Colonic mucosa (tissue), 4 donors: ENCODE measurements around the gene DNMT1. TPM values are rescaled to one million over a fixed set of nuclear protein-coding genes. Genes with fewer than 3 reads are reported as not detected.
"Not testable (repeated sequence)": the region's sequence is repeated elsewhere in the genome, so short reads cannot be mapped to it uniquely, and the experiment has no call there.

ENCODE experiments used
- DNase-seq: peaks from one replicate; pipeline ENCODE4 v3.0.0-alpha.2; 2020
- H3K27ac ChIP-seq: fragments of 200-600 bp; one replicate; pipeline ENCODE4 v1.8.0; 2021
- H3K27me3 ChIP-seq: fragments of 200-600 bp; one replicate; pipeline ENCODE4 v1.8.0; 2021
- H3K36me3 ChIP-seq: fragments of 200-600 bp; one replicate; pipeline ENCODE4 v1.8.0; 2021
- H3K4me1 ChIP-seq: fragments of 200-600 bp; one replicate; pipeline ENCODE4 v1.8.0; 2021; ENCODE audit warnings: mild to moderate bottlenecking
- H3K4me3 ChIP-seq: fragments of 200-600 bp; one replicate; pipeline ENCODE4 v1.8.0; 2021
- H3K9ac ChIP-seq, 2 donors: one replicate each; pipeline ENCODE4 v1.7.0; 2013; ENCODE audit warnings: control low read depth in 2 of 2, low read depth in 2 of 2, low read length in 2 of 2
- H3K9me3 ChIP-seq: fragments of 200-600 bp; one replicate; pipeline ENCODE4 v1.8.0; 2021
- intact Hi-C: fragments of 100-400 bp; cut with DNase I; formaldehyde crosslinking; loops from one replicate; pipeline ENCODE4 v1.14.1; 2022
- total RNA-seq, 2 donors: library from RNA; stranded (reverse); fragmentation: NEBNext Ultra II Directional in 1 of 2; extraction: Animal tissue kit (Norgen Biotek cat#: 25700) in 1 of 2; gene quantifications; one replicate each; pipeline ENCODE4 v1.2.1, GENCODE V29; 2021
- TF ChIP-seq, protein P1 (sequence below): fragments of 200-600 bp; IDR thresholded peaks from one replicate; pipeline ENCODE4 v1.8.0; 2022; ENCODE audit warnings: antibody characterized with exemption, mild to moderate bottlenecking
- donor health status: healthy.
- donor health status: DM: no; HTN: no; CAD: no.
- donor health status: DM: no; HTN: no; CAD: no.

The DNMT1 gene
- total RNA-seq, 2 donors from 2014 or later, result 36.3 to 139 TPM

- intact Hi-C loops, result no loop called here
- Histone ChIP-seq H3K36me3 (no peaks in the 10 kb centered on the region), H3K4me3 (no peak overlapping the region), H3K27ac (no peak overlapping the region), H3K27me3 (no peaks in the 10 kb centered on the region), H3K9me3 (no peaks in the 10 kb centered on the region), H3K4me1 (no peaks in the 10 kb centered on the region), H3K9ac (no peak overlapping the region)
- TF ChIP-seq, protein P1, sequence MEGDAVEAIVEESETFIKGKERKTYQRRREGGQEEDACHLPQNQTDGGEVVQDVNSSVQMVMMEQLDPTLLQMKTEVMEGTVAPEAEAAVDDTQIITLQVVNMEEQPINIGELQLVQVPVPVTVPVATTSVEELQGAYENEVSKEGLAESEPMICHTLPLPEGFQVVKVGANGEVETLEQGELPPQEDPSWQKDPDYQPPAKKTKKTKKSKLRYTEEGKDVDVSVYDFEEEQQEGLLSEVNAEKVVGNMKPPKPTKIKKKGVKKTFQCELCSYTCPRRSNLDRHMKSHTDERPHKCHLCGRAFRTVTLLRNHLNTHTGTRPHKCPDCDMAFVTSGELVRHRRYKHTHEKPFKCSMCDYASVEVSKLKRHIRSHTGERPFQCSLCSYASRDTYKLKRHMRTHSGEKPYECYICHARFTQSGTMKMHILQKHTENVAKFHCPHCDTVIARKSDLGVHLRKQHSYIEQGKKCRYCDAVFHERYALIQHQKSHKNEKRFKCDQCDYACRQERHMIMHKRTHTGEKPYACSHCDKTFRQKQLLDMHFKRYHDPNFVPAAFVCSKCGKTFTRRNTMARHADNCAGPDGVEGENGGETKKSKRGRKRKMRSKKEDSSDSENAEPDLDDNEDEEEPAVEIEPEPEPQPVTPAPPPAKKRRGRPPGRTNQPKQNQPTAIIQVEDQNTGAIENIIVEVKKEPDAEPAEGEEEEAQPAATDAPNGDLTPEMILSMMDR, result no peak
- no peak for DNase-seq
Measured at GRCh38 chr19:10206226-10206885, 11.6 kb upstream of the DNMT1 start.

DNA sequence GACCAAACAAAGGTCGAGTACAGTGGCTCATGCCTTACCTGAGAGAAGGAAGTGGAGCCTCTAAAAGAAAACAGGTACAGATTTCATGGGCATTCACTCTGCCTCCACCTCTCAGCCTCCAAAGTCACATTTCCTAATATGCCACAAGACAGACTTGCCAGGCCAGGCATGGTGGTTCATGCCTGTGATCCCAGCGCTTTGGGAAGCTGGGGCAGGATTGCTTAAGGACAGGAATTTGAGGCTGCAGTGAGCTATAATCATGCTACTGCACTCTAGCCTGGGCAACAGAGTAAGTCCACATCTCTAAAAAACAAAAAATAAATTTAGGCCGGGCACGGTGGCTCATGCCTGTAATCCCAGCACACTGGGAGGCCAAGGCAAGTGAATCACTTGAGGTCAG, 10.9 kb upstream of the DNMT1 start:
- Histone ChIP-seq H3K9ac (no peak overlapping the region), H3K36me3 (no peaks in the 10 kb centered on the region), H3K27ac (no peak overlapping the region), H3K4me3 (no peak overlapping the region), H3K9me3 (no peaks in the 10 kb centered on the region), H3K4me1 (no peaks in the 10 kb centered on the region), H3K27me3 (no peaks in the 10 kb centered on the region)
- no peak for DNase-seq
- TF ChIP-seq, protein P1, result no peak
- intact Hi-C loops, result no loop called here

GRCh38 chr19:10203686-10204085, 8.9 kb upstream of the DNMT1 start:
- no peak overlapping the region for H3K9ac ChIP-seq
- DNase-seq, result no peak
- no peaks in the 10 kb centered on the region for H3K27me3 ChIP-seq
- no peaks in the 10 kb centered on the region for H3K9me3 ChIP-seq
- no peaks in the 10 kb centered on the region for H3K36me3 ChIP-seq
- H3K4me1 ChIP-seq, result no peaks in the 10 kb centered on the region
- TF ChIP-seq, protein P1, result no peak
- no peak overlapping the region for H3K4me3 ChIP-seq
- intact Hi-C loops, result no loop called here
- no peak overlapping the region for H3K27ac ChIP-seq

GRCh38 chr19:10201176-10201575, 6.4 kb upstream of the DNMT1 start:
- no peak overlapping the region for H3K9ac ChIP-seq
- H3K27ac ChIP-seq, result no peak overlapping the region
- H3K9me3 ChIP-seq, result no peaks in the 10 kb centered on the region
- no peaks in the 10 kb centered on the region for H3K36me3 ChIP-seq
- no peak for DNase-seq
- H3K4me1 ChIP-seq, result no peaks in the 10 kb centered on the region
- H3K4me3 ChIP-seq, result no peak overlapping the region
- intact Hi-C loops, result no loop called here
- H3K27me3 ChIP-seq, result no peaks in the 10 kb centered on the region
- TF ChIP-seq, protein P1, result no peak

GRCh38 chr19:10200101-10200500, 5.3 kb upstream of the DNMT1 start:
- H3K4me1 ChIP-seq, H3K27ac ChIP-seq, DNase-seq, H3K4me3 ChIP-seq, H3K36me3 ChIP-seq, H3K9ac ChIP-seq, H3K27me3 ChIP-seq, H3K9me3 ChIP-seq, intact Hi-C loops: not testable (repeated sequence)

DNA sequence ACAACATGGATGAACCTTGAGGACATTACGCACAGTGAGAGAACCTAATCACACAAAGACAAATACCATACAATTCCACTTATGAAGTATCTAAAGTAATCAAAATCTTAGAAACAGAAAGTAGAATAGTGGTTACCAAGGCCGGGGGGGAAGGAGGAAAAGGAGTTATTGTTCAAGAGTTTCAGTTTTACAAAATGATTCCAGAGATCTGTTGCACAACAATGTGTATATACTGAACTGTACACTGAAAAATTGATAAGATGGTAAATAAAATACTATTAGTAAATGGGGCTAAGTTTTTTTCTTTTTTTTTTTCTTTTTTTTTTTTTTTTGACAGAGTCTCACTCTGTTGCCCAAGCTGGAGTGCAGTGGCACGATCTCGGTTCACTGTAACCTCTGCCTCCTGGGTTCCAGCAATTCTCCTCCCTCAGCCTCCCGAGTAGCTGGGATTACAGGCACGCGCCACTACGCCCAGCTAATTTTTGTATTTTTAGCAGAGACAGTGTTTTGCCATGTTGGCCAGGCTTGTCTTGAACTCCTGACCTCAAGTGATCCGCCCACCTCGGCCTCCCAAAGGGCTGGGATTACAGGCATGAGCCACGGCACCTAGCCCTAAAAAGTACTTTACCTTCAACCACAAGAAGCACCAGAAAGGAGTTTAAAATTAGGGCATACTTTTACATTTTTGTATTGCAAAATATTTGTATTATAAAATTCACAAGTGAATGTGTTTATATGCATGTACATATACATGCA, 4.3 kb upstream of the DNMT1 start:
- H3K4me1 ChIP-seq, H3K36me3 ChIP-seq, H3K9ac ChIP-seq, H3K4me3 ChIP-seq, H3K27ac ChIP-seq, DNase-seq, H3K27me3 ChIP-seq, intact Hi-C loops, H3K9me3 ChIP-seq: not testable (repeated sequence)
